GM10847 (cell line): ENCODE results near the gene ZNF254.

Source experiments
- POLR2A ChIP-seq: IDR thresholded peaks from 2 replicates; pipeline ENCODE4 v1.6.1; 2011; ENCODE audit not compliant: insufficient read length; ENCODE audit errors: extremely low read depth

Gene ZNF254

GRCh38 chr19:24064175-24064574 lies 22.8 kb upstream of the ZNF254 start:
- no peak for TF ChIP-seq POLR2A

GRCh38 chr19:24065243-24065642 lies 21.7 kb upstream of the ZNF254 start:
- no peak for TF ChIP-seq POLR2A

GRCh38 chr19:24065865-24066604 lies 21.0 kb upstream of the ZNF254 start:
- no peak for TF ChIP-seq POLR2A

- no peak for TF ChIP-seq POLR2A
Observed at GRCh38 chr19:24069905-24070657, 16.9 kb upstream of the ZNF254 start.

- no peak for TF ChIP-seq POLR2A
Observed at GRCh38 chr19:24071078-24071477, 15.9 kb upstream of the ZNF254 start.

- TF ChIP-seq POLR2A = no peak
Observed at GRCh38 chr19:24072720-24073119, 14.3 kb upstream of the ZNF254 start.

GRCh38 chr19:24073807-24074206 lies 13.2 kb upstream of the ZNF254 start:
- TF ChIP-seq POLR2A = no peak

- no peak for TF ChIP-seq POLR2A
Observed at GRCh38 chr19:24074720-24075454, 12.1 kb upstream of the ZNF254 start.

GRCh38 chr19:24078680-24079079 lies 8.3 kb upstream of the ZNF254 start:
- TF ChIP-seq POLR2A = no peak

- no peak for TF ChIP-seq POLR2A
Observed at GRCh38 chr19:24081056-24081455, 5.9 kb upstream of the ZNF254 start.

GRCh38 chr19:24098359-24098758 lies 11.4 kb downstream of the ZNF254 start:
- TF ChIP-seq POLR2A = no peak

- no peak for TF ChIP-seq POLR2A
Observed at GRCh38 chr19:24099829-24100228, 12.8 kb downstream of the ZNF254 start.

- TF ChIP-seq POLR2A = no peak
Observed at GRCh38 chr19:24101459-24102115, 14.6 kb downstream of the ZNF254 start.

GRCh38 chr19:24127601-24128000 lies 40.6 kb downstream of the ZNF254 start:
- TF ChIP-seq POLR2A = no peak

GRCh38 chr19:24140099-24140498 lies 53.1 kb downstream of the ZNF254 start:
- TF ChIP-seq POLR2A = no peak
